ENCODE measurements around the gene A2M. TPM values are rescaled to one million over a fixed set of nuclear protein-coding genes. Genes with fewer than 3 reads are reported as not detected.

A2M gene
- polyA plus RNA-seq, 2 of the 4 experiments (the other 2 are of a cell fraction): not detected

GRCh38 chr12:9127936-9128663, 12.4 kb upstream of the A2M start:
- ChIA-PET POLR2A (no interaction called here), CTCF (no interaction called here)
- no peak for DNase-seq (ENCODE audit: low read depth in 1 of 2, low spot score in 1 of 2)
- FAIRE-seq: no peak
- no peaks in the 10 kb centered on the region for H3K4me1 ChIP-seq
- ATAC-seq: no peak
- H3K9me3 ChIP-seq: 0 out of 3 replicates have a peak, but pooled peaks cover 5% of the 10 kb centered on the region
- no peak overlapping the region for H3K4me2 ChIP-seq
- no peak for TF ChIP-seq FOSB (CRISPR knock-in tag; IDR thresholded peaks at IDR 0.05)
- TF ChIP-seq HOXB5 (CRISPR knock-in tag; IDR thresholded peaks at IDR 0.05): no peak
- TF ChIP-seq ELK1 (IDR thresholded peaks at IDR 0.05; ENCODE audit: low read depth, low read length): no peak
- TF ChIP-seq, protein P1, sequence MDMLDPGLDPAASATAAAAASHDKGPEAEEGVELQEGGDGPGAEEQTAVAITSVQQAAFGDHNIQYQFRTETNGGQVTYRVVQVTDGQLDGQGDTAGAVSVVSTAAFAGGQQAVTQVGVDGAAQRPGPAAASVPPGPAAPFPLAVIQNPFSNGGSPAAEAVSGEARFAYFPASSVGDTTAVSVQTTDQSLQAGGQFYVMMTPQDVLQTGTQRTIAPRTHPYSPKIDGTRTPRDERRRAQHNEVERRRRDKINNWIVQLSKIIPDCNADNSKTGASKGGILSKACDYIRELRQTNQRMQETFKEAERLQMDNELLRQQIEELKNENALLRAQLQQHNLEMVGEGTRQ (IDR thresholded peaks at IDR 0.05): no peak
- TF ChIP-seq FOSL2 (IDR thresholded peaks at IDR 0.05): no peak
- no peak for TF ChIP-seq FOSL2 (CRISPR knock-in tag; IDR thresholded peaks at IDR 0.05)
- TF ChIP-seq KDM1A (IDR thresholded peaks at IDR 0.05; ENCODE audit: low read depth): no peak
- TF ChIP-seq, protein P2, sequence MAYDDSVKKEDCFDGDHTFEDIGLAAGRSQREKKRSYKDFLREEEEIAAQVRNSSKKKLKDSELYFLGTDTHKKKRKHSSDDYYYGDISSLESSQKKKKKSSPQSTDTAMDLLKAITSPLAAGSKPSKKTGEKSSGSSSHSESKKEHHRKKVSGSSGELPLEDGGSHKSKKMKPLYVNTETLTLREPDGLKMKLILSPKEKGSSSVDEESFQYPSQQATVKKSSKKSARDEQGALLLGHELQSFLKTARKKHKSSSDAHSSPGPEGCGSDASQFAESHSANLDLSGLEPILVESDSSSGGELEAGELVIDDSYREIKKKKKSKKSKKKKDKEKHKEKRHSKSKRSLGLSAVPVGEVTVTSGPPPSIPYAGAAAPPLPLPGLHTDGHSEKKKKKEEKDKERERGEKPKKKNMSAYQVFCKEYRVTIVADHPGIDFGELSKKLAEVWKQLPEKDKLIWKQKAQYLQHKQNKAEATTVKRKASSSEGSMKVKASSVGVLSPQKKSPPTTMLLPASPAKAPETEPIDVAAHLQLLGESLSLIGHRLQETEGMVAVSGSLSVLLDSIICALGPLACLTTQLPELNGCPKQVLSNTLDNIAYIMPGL (CRISPR knock-in tag; IDR thresholded peaks at IDR 0.05; ENCODE audit: borderline replicate concordance): no peak
- TF ChIP-seq SMC3 (IDR thresholded peaks at IDR 0.05): no peak
- no peak for TF ChIP-seq MAFK (IDR thresholded peaks at IDR 0.05; ENCODE audit: partially characterized antibody)
- no peak overlapping the region for H3K4me3 ChIP-seq
- 64% methylated on average over 34 of the region's 36 CpGs for WGBS (ENCODE audit: missing lambda C conversion rate)
- H3K27ac ChIP-seq: no peak overlapping the region

DNA sequence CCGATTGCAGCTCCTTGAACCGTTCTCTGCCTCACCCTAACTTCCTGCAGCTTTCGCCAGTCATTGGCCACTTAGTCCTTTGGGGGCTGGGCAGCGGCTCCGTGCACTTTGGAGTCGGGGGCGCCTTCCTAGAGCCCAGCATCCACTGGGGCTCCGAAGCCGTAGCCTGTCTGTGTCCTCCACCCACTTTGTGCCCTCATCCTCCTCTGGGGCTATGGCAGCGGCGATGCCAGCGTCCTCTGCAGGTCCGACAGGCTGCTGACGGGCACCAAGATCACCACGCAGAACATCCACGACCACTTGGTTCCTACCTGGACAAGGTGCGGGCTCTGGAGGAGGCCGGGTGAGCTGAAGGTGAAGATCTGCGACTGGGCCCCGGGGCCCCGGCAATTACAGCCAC, 11.8 kb upstream of the A2M start:
- ATAC-seq (no peak), DNase-seq (ENCODE audit: low read depth in 1 of 2, low spot score in 1 of 2) (no peak), FAIRE-seq (no peak)
- Histone ChIP-seq H3K27ac (no peak overlapping the region), H3K4me3 (no peak overlapping the region), H3K4me2 (no peak overlapping the region), H3K9me3 (0 out of 3 replicates have a peak, but pooled peaks cover 5% of the 10 kb centered on the region), H3K4me1 (no peaks in the 10 kb centered on the region)
- no peak for TF ChIP-seq CBX8 (IDR thresholded peaks at IDR 0.05)
- TF ChIP-seq KDM5A (IDR thresholded peaks at IDR 0.05): no peak
- TF ChIP-seq, protein P2 (CRISPR knock-in tag; IDR thresholded peaks at IDR 0.05; ENCODE audit: borderline replicate concordance): no peak
- TF ChIP-seq ELK1 (IDR thresholded peaks at IDR 0.05; ENCODE audit: low read depth, low read length): no peak
- no peak for TF ChIP-seq POLR2A (IDR thresholded peaks at IDR 0.05; ENCODE audit: low read length)
- TF ChIP-seq NPAS2 (CRISPR knock-in tag; IDR thresholded peaks at IDR 0.05; ENCODE audit: borderline replicate concordance): no peak
- no peak for TF ChIP-seq TFCP2L1 (CRISPR knock-in tag; IDR thresholded peaks at IDR 0.05)
- TF ChIP-seq RNF2 (IDR thresholded peaks at IDR 0.05; ENCODE audit: borderline replicate concordance, low read depth): no peak
- TF ChIP-seq ZSCAN20 (CRISPR knock-in tag; IDR thresholded peaks at IDR 0.05): no peak
- no peak for TF ChIP-seq GATA3 (IDR thresholded peaks at IDR 0.05; ENCODE audit: borderline replicate concordance)
- TF ChIP-seq FOSB (CRISPR knock-in tag; IDR thresholded peaks at IDR 0.05): no peak
- no peak for TF ChIP-seq BHLHE40 (IDR thresholded peaks at IDR 0.05; ENCODE audit: low read depth, low read length)
- TF ChIP-seq HEYL (CRISPR knock-in tag; IDR thresholded peaks at IDR 0.05): no peak
- no peak for TF ChIP-seq PBX3 (IDR thresholded peaks at IDR 0.05)
- TF ChIP-seq SMC3 (IDR thresholded peaks at IDR 0.05): no peak
- no peak for TF ChIP-seq EHMT2 (IDR thresholded peaks at IDR 0.05; ENCODE audit: low read depth)
- CTCF ChIA-PET: interaction anchor here (1.6 kb wide), 1 partner anchor 10 kb away, joined by 3 read pairs; no protein-coding TSS in a partner anchor
- 60% methylated on average over 20 of the region's 21 CpGs for WGBS (ENCODE audit: missing lambda C conversion rate)
- POLR2A ChIA-PET: no interaction called here
